ENCODE measurements around the gene XRCC4. TPM values are rescaled to one million over a fixed set of nuclear protein-coding genes. Genes with fewer than 3 reads are reported as not detected.

Gene XRCC4
- total RNA-seq, 1 donor from 2014 or later = 8.2 TPM

- Mint-ChIP-seq H3K27me3 (ENCODE audit: low read depth) (no peaks in the 10 kb centered on the region), H3K36me3 (ENCODE audit: low read depth) (no peaks in the 10 kb centered on the region), H3K27ac (ENCODE audit: unreplicated experiment) (no peak overlapping the region), H3K4me3 (no peak overlapping the region), H3K9me3 (no peaks in the 10 kb centered on the region), H3K4me1 (no peaks in the 10 kb centered on the region)
- DNase-seq (ENCODE audit: low read depth, low spot score) = no peak
- no peak for TF ChIP-seq CTCF (conservative IDR thresholded peaks at IDR 0.05)
These were observed 7.8 kb downstream of the XRCC4 start for GRCh38 chr5:83085106-83085505.

- Mint-ChIP-seq H3K4me3 (no peak overlapping the region), H3K27me3 (ENCODE audit: low read depth) (no peaks in the 10 kb centered on the region), H3K27ac (ENCODE audit: unreplicated experiment) (no peak overlapping the region), H3K4me1 (no peaks in the 10 kb centered on the region), H3K9me3 (peaks cover 18% of the 10 kb centered on the region), H3K36me3 (ENCODE audit: low read depth) (peaks cover 17% of the 10 kb centered on the region)
- no peak for DNase-seq (ENCODE audit: low read depth, low spot score)
- no peak for TF ChIP-seq CTCF (conservative IDR thresholded peaks at IDR 0.05)
These were observed 12.8 kb downstream of the XRCC4 start for GRCh38 chr5:83090169-83090568.

GRCh38 chr5:83092619-83093018, 15.3 kb downstream of the XRCC4 start:
- no peak for DNase-seq (ENCODE audit: low read depth, low spot score)
- H3K9me3 Mint-ChIP-seq = peaks cover 20% of the 10 kb centered on the region
- H3K27ac Mint-ChIP-seq (ENCODE audit: unreplicated experiment) = no peak overlapping the region
- H3K4me3 Mint-ChIP-seq = no peak overlapping the region
- H3K36me3 Mint-ChIP-seq (ENCODE audit: low read depth) = peaks cover 20% of the 10 kb centered on the region
- no peaks in the 10 kb centered on the region for H3K27me3 Mint-ChIP-seq (ENCODE audit: low read depth)
- TF ChIP-seq CTCF (conservative IDR thresholded peaks at IDR 0.05) = no peak
- H3K4me1 Mint-ChIP-seq = no peaks in the 10 kb centered on the region

- H3K27me3 Mint-ChIP-seq (ENCODE audit: low read depth) = no peaks in the 10 kb centered on the region
- TF ChIP-seq CTCF (conservative IDR thresholded peaks at IDR 0.05) = no peak
These were observed 16.3 kb downstream of the XRCC4 start for GRCh38 chr5:83093692-83094091.

GRCh38 chr5:83095163-83095956, 18.0 kb downstream of the XRCC4 start:
- peaks cover 12% of the 10 kb centered on the region for H3K4me1 Mint-ChIP-seq
- H3K9me3 Mint-ChIP-seq = peaks cover 20% of the 10 kb centered on the region
- no peak overlapping the region for H3K4me3 Mint-ChIP-seq
- peaks cover 20% of the 10 kb centered on the region for H3K36me3 Mint-ChIP-seq (ENCODE audit: low read depth)
- peak overlapping the region; percentile 13 for H3K27ac Mint-ChIP-seq (ENCODE audit: unreplicated experiment)
- TF ChIP-seq CTCF (conservative IDR thresholded peaks at IDR 0.05) = no peak
- no peaks in the 10 kb centered on the region for H3K27me3 Mint-ChIP-seq (ENCODE audit: low read depth)
- no peak for DNase-seq (ENCODE audit: low read depth, low spot score)

More at GRCh38 chr5:83093692-83094091, 16.3 kb downstream of the XRCC4 start:
- no peaks in the 10 kb centered on the region for H3K4me1 Mint-ChIP-seq
- H3K36me3 Mint-ChIP-seq (ENCODE audit: low read depth) = peaks cover 20% of the 10 kb centered on the region
- H3K27ac Mint-ChIP-seq (ENCODE audit: unreplicated experiment) = no peak overlapping the region
- H3K9me3 Mint-ChIP-seq = peaks cover 20% of the 10 kb centered on the region
- no peak for DNase-seq (ENCODE audit: low read depth, low spot score)
- H3K4me3 Mint-ChIP-seq = no peak overlapping the region

Data from neural crest cell (in vitro differentiated cells).